Superior temporal gyrus (tissue), 1 donor: Measurements from ENCODE around the gene HMOX2.

ENCODE experiments used
- DNase-seq: peaks from one replicate; pipeline ENCODE4 v3.0.0-alpha.2; 2016; ENCODE audit errors: extremely low spot score

The HMOX2 gene

GRCh38 chr16:4556580-4556979, 80.4 kb downstream of the HMOX2 start:
- no peak for DNase-seq

GRCh38 chr16:4557973-4558372, 81.8 kb downstream of the HMOX2 start:
- no peak for DNase-seq
